ENCODE measurements around the gene CSHL1.

DNA sequence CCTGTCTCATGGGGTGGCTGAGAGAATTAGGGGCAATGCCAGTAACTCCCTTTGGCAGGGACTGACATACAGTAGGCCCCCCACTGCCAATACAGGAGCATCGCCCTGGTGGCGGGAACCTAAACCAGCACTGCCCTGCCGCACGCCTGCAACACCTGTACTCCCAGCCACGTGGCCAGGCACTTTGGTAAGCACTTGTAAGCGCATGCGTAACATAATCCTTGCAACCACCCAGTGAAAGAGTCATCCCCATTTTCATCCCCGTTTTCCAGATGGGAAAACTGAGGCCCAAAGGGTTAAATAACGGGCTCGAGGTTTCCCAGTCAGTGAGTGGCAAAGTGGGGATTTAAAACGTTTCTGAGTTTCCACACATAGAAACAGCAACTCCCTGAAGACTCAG lies 44.2 kb upstream of the CSHL1 start:
- TF ChIP-seq POLR2AphosphoS5 (IDR thresholded peaks at IDR 0.05; ENCODE audit: low read depth, low read length), result no peak
- TF ChIP-seq POLR2A (IDR thresholded peaks at IDR 0.05; ENCODE audit: low read depth, low read length), result no peak
- no peak for TF ChIP-seq TAF1 (IDR thresholded peaks at IDR 0.05; ENCODE audit: borderline replicate concordance, low read depth, low read length)

All from GM12892 (cell line).